ENCODE results near the gene CDC42EP2.

DNA sequence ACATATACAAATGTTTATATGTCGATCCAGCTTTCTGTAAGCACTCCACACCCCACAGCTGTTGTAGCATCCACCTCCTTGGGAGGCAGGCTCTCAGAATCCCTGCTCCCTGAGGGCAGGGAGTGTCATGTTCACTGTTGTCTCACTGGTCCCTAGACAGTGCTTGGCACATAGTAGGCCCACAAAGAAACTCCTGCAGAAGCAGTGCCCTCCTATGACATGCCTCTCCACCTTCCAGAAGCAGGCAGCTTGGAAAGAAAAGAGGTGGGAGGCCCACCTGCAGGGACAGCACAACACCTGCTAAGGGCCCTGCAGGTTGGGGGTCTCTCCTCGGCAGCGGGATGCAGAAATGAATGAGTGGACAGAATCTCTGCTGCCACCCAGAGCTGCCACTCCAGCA lies 11.1 kb upstream of the CDC42EP2 start:
- TF ChIP-seq, protein P1, sequence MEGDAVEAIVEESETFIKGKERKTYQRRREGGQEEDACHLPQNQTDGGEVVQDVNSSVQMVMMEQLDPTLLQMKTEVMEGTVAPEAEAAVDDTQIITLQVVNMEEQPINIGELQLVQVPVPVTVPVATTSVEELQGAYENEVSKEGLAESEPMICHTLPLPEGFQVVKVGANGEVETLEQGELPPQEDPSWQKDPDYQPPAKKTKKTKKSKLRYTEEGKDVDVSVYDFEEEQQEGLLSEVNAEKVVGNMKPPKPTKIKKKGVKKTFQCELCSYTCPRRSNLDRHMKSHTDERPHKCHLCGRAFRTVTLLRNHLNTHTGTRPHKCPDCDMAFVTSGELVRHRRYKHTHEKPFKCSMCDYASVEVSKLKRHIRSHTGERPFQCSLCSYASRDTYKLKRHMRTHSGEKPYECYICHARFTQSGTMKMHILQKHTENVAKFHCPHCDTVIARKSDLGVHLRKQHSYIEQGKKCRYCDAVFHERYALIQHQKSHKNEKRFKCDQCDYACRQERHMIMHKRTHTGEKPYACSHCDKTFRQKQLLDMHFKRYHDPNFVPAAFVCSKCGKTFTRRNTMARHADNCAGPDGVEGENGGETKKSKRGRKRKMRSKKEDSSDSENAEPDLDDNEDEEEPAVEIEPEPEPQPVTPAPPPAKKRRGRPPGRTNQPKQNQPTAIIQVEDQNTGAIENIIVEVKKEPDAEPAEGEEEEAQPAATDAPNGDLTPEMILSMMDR (optimal IDR thresholded peaks at IDR 0.05 in 1 of 3, IDR thresholded peaks at IDR 0.05 in 1 of 3, conservative IDR thresholded peaks at IDR 0.05 in 1 of 3; ENCODE audit: extremely low read depth in 1 of 3, insufficient read depth in 2 of 3, low read length in 3 of 3), result no peak
- TF ChIP-seq EZH2 (IDR thresholded peaks at IDR 0.05; ENCODE audit: low read length), result no peak

Measured in keratinocyte (primary cell).